Vagina (tissue), 2 donors: ENCODE measurements around the gene WDR73. TPM values are rescaled to one million over a fixed set of nuclear protein-coding genes. Genes with fewer than 3 reads are reported as not detected.

Experiments
- DNase-seq, 2 donors: peaks; one replicate each; pipeline ENCODE4 v3.0.0-alpha.2; 2017; ENCODE audit errors: extremely low spot score in 2 of 2
- H3K27ac ChIP-seq: fragments of 200-600 bp; sonication (generic); one replicate; pipeline ENCODE4 v1.5.1; 2019
- H3K27me3 ChIP-seq: fragments of 200-600 bp; sonication (generic); one replicate; pipeline ENCODE4 v1.5.1; 2019
- H3K36me3 ChIP-seq, 2 donors: fragments of 200-600 bp; sonication (generic); one replicate each; pipeline ENCODE4 v1.5.1; 2017 to 2019
- H3K4me1 ChIP-seq: fragments of 200-600 bp; sonication (generic); one replicate; pipeline ENCODE4 v1.5.1; 2019
- H3K4me3 ChIP-seq, 2 donors: fragments of 200-600 bp; sonication (generic); 1 replicate in 1 of 2; 2 replicates in 1 of 2; pipeline ENCODE4 v1.5.1; 2016 to 2019
- H3K9me3 ChIP-seq: fragments of 200-600 bp; sonication (generic); one replicate; pipeline ENCODE4 v1.5.1; 2019
- POLR2A ChIP-seq, 2 donors: fragments of 450-650 bp; IDR thresholded peaks; one replicate each; pipeline ENCODE4 v1.6.1; 2017; ENCODE audit warnings: antibody characterized with exemption in 2 of 2, mild to moderate bottlenecking in 2 of 2, moderate library complexity in 2 of 2
- POLR2AphosphoS5 ChIP-seq, 2 donors: sonication (generic); formaldehyde crosslinking; IDR thresholded peaks; one replicate each; pipeline ENCODE4 v1.9.0; 2017; ENCODE audit warnings: antibody characterized with exemption in 2 of 2, mild to moderate bottlenecking in 2 of 2, low read depth in 1 of 2; ENCODE audit not compliant: insufficient read depth in 1 of 2
- intact Hi-C: fragments of 100-400 bp; cut with DNase I; formaldehyde crosslinking; loops from one replicate; pipeline ENCODE4 v1.15.1; 2023
- total RNA-seq: library from RNA; depleted of rRNA; stranded (reverse); fragments of >200 nt; gene quantifications from one replicate; pipeline ENCODE4 v1.2.3, GENCODE V29; 2016
- TF ChIP-seq, protein P1 (sequence below), 3 experiments: fragments of 450-650 bp in 2 of 3; fragments of 200-600 bp in 1 of 3; sonication (generic) in 1 of 3; IDR thresholded peaks; one replicate each; pipeline ENCODE4 v1.5.1; 2017 to 2019; ENCODE audit warnings: antibody characterized with exemption in 3 of 3, mild to moderate bottlenecking in 2 of 3, moderate library complexity in 2 of 3

WDR73 gene
- total RNA-seq, 1 donor from 2014 or later, result 24.1 TPM

DNA sequence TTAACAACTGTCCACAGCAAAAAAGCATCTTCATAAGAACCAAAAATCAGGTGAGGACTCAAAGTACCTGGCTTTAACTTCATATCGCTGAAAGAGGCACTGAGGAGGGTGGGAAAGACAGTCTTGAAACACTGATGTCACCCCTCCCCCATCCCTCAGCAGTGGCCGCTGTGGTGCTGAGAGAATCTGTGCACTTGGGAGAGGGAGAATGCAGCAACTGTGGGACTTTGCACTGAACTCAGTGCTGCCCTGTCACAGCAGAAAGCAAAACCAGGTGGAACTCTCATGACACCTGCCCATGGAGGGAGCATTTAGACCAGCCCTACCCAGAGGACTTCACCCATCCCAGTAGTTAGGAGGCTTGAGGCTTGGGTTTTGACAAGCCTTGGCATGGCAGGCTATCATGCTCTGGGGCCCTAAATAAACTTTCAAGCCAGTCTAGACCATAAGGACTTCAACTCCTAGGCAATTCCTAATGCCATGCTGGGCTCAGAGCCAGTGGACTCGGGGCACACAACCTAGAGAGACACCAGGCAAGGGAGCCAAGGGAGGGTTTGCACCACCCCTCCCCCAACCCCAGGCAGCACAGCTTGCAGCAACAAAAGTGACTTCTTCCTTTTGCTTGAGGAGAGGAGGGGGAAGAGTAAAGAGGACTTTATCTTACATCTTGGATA lies 59.3 kb downstream of the WDR73 start:
- Histone ChIP-seq H3K4me3 (no peak overlapping the region), H3K4me1 (peaks cover 5% of the 10 kb centered on the region), H3K36me3 (no peaks in the 10 kb centered on the region), H3K27ac (no peak overlapping the region), H3K27me3 (no peaks in the 10 kb centered on the region), H3K9me3 (no peaks in the 10 kb centered on the region)
- TF ChIP-seq, protein P1, sequence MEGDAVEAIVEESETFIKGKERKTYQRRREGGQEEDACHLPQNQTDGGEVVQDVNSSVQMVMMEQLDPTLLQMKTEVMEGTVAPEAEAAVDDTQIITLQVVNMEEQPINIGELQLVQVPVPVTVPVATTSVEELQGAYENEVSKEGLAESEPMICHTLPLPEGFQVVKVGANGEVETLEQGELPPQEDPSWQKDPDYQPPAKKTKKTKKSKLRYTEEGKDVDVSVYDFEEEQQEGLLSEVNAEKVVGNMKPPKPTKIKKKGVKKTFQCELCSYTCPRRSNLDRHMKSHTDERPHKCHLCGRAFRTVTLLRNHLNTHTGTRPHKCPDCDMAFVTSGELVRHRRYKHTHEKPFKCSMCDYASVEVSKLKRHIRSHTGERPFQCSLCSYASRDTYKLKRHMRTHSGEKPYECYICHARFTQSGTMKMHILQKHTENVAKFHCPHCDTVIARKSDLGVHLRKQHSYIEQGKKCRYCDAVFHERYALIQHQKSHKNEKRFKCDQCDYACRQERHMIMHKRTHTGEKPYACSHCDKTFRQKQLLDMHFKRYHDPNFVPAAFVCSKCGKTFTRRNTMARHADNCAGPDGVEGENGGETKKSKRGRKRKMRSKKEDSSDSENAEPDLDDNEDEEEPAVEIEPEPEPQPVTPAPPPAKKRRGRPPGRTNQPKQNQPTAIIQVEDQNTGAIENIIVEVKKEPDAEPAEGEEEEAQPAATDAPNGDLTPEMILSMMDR (IDR thresholded peaks at IDR 0.05), result no peak
- TF ChIP-seq POLR2AphosphoS5 (IDR thresholded peaks at IDR 0.05; ENCODE audit: insufficient read depth in 1 of 2, low read depth in 1 of 2), result no peak
- TF ChIP-seq POLR2A (IDR thresholded peaks at IDR 0.05), result no peak
- intact Hi-C loops, result loop anchor here (10.0 kb wide), 1 partner anchor 220 kb away; the partner anchor contains the start of gene ALPK3
- DNase-seq, result no peak

DNA sequence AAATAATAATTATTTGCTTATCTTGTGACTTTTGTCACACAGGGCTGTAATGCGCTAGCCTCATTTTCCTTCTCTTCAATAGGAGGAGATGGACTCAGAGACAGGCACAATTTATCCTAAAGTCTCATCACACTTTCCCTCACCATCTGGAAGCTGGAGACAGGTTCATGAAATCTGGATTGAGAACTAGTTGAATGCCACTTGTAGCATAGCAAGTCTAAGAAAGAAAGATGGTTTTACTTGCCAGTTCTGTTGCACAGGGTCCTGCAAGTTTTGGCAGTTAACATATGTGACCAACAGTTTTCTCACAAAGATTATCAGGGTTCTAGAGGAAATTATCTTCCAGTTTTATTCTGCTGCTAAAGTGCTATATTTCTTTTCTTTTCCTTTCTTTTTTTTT lies 62.3 kb downstream of the WDR73 start:
- H3K4me1 ChIP-seq, result peaks cover 10% of the 10 kb centered on the region
- TF ChIP-seq POLR2AphosphoS5 (IDR thresholded peaks at IDR 0.05; ENCODE audit: insufficient read depth in 1 of 2, low read depth in 1 of 2) (no peak), POLR2A (IDR thresholded peaks at IDR 0.05) (no peak)
- TF ChIP-seq, protein P1 (IDR thresholded peaks at IDR 0.05), result no peak
- no peak overlapping the region for H3K4me3 ChIP-seq
- H3K36me3 ChIP-seq, result no peaks in the 10 kb centered on the region
- DNase-seq, result no peak
- no peaks in the 10 kb centered on the region for H3K9me3 ChIP-seq
- H3K27ac ChIP-seq, result no peak overlapping the region
- intact Hi-C loops, result loop anchor here (10.0 kb wide), 1 partner anchor 223 kb away; the partner anchor contains the start of gene ALPK3
- H3K27me3 ChIP-seq, result no peaks in the 10 kb centered on the region

DNA sequence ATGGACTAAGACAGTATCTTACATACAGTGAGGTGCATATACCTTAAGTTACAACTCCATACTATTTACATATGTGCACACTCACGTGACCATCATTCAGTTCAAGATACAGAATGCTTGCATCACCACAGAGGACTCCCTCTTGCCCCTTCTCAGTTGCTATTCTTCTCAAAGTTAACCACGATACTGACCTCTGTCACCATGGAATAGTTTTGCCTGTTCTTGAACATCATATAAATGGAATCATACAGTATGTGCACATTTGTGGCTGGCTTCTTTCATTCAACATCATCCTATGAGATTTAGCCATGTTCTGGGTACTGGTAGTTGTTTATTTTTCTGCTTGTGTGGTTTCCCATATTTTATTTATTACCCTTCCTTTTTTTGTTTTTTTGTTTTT lies 63.7 kb downstream of the WDR73 start:
- peaks cover 10% of the 10 kb centered on the region for H3K4me1 ChIP-seq
- H3K36me3 ChIP-seq, result no peaks in the 10 kb centered on the region
- no peak overlapping the region for H3K4me3 ChIP-seq
- TF ChIP-seq POLR2A (IDR thresholded peaks at IDR 0.05) (no peak), POLR2AphosphoS5 (IDR thresholded peaks at IDR 0.05; ENCODE audit: insufficient read depth in 1 of 2, low read depth in 1 of 2) (no peak)
- TF ChIP-seq, protein P1 (IDR thresholded peaks at IDR 0.05), result no peak
- no peaks in the 10 kb centered on the region for H3K27me3 ChIP-seq
- DNase-seq, result no peak
- intact Hi-C loops, result loop anchor here (10.0 kb wide), 1 partner anchor 224 kb away; the partner anchor contains the start of gene ALPK3
- no peak overlapping the region for H3K27ac ChIP-seq
- H3K9me3 ChIP-seq, result no peaks in the 10 kb centered on the region

Other genes with a start within 250 kb of the WDR73 start
- 7.9 TPM for gene ZSCAN2, start 53.3 kb downstream of the WDR73 start, total RNA-seq
- 12.3 TPM for gene NMB, start 3.9 kb upstream of the WDR73 start, total RNA-seq
- gene SEC11A, start 61.9 kb upstream of the WDR73 start, total RNA-seq, result 99.2 TPM
- 21.6 TPM for gene ZNF592, start 94.3 kb upstream of the WDR73 start, total RNA-seq
- 2.5 TPM for gene ALPK3, start 163.1 kb upstream of the WDR73 start, total RNA-seq
- not detected for gene SLC28A1, start 230.4 kb upstream of the WDR73 start, total RNA-seq